NCI-H446 (cell line): ENCODE data around the gene STX1A.
"Not testable (repeated sequence)": the region's sequence is repeated elsewhere in the genome, so short reads cannot be mapped to it uniquely, and the experiment has no call there.

Experiments used
- DNase-seq, 2 experiments: peaks; one replicate each; lab custom pipeline; 2025; lab: John Stamatoyannopoulos, UW

Gene STX1A

GRCh38 chr7:73735528-73735905, 16.0 kb upstream of the STX1A start:
- no peak for DNase-seq

- DNase-seq = peak; percentile 49 to 72
These were observed 15.4 kb upstream of the STX1A start for GRCh38 chr7:73734619-73735527.

- no peak for DNase-seq
These were observed 12.9 kb upstream of the STX1A start for GRCh38 chr7:73732397-73732796.

- DNase-seq = no peak
These were observed 11.0 kb upstream of the STX1A start for GRCh38 chr7:73730485-73730884.

- no peak for DNase-seq
These were observed 9.1 kb upstream of the STX1A start for GRCh38 chr7:73728551-73728950.

DNA sequence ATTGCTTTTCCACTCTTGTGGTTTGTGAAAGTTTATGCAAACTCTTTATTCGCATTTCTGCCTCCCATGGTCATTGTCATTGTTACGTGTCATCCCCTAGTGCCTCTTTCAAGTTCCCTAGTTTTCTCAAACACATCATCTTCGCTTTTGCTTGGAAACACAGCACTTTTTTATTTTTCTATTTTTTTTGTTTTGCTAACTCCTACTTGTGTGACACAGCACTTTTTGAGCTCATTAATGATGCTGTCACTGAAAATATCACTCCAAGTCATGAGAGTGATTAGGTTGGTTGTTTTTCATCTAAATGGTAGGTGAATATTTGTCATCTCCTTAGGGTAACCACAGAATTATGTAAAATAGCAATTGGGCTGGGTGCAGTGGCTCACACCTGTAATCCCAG, 8.5 kb upstream of the STX1A start:
- no peak for DNase-seq

GRCh38 chr7:73726083-73726466, 6.6 kb upstream of the STX1A start:
- no peak for DNase-seq

GRCh38 chr7:73723813-73724212, 4.3 kb upstream of the STX1A start:
- DNase-seq = no peak

DNA sequence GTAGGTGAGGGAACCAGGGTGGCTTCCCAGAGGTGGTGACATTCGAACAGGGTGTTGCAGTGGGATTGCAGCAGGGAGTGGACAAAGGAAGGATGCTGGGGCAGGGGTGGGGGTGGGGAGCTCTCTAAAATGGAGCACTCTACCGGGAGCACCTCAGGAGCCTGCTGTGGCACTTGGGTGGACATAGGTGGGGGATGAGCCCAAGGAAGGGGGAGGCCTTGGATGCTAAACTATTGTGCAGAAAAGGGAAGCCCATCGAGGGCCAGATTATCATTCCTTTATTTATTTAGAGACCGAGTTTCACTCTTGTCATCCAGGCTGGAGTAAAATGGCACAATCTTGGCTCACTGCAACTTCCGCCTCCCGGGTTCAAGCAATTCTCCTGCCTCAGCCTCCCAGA, 3.3 kb upstream of the STX1A start:
- no peak for DNase-seq

GRCh38 chr7:73722182-73722581, 2.7 kb upstream of the STX1A start:
- DNase-seq = not testable (repeated sequence)

GRCh38 chr7:73721377-73721817, 1.9 kb upstream of the STX1A start:
- peak; percentile 85 to 95 for DNase-seq

DNA sequence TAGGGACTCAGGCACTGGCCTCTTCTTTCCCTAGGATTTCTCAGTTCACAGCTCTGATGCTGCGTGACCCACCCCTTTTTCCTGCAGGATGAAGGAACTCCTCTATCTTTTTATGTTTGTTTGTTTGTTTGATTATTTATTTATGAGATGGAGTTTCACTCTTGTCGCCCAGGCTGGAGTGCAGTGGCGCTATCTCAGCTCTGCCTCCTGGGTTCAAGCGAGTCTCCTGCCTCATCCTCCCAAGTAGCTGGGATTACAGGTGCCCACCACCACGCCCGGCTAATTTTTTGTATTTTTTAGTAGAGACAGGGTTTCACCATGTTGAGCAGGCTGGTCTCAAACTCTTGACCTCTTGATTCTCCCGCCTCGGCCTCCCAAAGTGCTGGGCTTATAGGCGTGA, 974 bp upstream of the STX1A start:
- DNase-seq = not testable (repeated sequence)

GRCh38 chr7:73719806-73720169, 319 bp upstream of the STX1A start:
- DNase-seq = no peak

DNA sequence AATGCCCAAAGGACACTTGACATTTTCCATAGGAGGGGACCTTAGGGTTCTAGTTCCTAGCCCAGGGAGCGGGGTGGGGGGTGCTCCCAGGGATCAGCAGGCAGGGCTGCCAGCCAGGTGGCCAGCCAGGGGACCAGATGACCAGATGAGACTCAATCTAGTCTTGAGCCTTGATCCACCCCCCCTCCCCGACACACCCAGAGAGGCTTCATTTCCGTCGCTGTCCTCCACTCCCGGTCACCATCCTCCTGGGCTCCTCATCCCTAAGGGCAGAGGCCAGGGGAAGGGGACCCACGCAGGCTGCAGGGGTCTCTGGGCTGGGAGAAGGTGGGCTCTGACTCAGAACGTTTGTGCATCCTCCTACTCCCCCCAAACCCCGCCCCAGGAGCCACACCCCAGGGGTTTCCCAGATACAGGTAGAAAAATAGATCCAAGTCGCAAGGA, 1.0 kb downstream of the STX1A start:
- no peak for DNase-seq

DNA sequence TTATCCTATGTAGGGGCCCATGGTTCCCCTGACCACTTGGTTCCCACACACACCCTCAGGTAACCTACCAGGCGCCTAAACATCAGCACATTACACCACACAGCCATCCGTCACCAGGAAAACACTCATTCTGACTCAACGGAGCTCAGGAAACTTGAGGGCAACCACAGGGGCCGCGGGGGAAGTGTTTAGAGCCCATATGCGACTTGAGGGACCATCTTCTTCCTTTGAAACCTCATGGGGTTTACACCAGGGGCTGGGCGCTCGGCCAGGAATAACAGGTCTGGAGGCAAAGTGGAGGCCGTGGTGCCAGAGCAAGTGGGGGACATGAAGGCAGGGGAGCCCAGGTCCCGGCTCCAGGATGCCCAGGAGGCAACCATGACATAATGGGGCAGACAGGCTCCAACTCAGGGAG, 1.5 kb downstream of the STX1A start:
- no peak for DNase-seq

DNA sequence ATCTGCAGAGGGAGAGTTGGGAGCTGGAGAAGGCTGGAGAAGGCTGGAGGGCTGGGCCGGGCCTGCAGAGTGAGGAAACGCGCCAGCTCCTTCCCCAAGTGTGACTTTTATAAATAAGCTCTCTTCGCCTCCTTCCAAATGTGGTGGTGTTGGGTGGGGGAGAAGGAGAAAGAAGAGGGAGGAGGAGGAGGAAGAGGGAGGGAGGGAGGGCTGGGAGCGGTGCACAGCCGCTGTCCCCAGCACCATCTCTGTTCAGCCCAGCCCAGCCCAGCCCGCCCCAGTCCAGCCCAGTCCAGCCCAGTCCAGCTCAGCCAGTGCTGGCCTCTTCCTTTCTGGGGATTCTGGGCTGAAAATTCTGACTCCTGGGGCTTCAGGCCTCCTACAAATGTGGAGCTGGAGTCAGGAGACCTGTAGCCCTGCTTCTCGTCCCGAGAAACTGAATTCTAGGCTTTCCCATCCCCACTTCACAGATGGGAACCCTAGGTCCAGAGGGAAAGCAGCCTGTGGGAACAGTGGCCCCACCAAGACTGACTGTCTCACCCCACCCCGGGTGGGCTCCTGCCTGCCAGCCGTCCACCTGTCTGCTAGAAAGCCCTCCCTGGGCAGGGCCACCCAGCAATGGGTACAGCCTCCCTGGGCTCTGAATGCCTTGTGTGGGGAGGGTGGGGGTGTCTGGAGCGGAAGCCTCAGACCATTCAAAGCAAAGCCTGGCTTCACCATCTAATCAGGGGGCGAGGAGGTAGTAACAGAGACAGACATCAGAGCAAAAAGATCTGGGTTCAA, 2.3 kb downstream of the STX1A start:
- no peak for DNase-seq

GRCh38 chr7:73716318-73716890, 3.1 kb downstream of the STX1A start:
- DNase-seq = no peak

GRCh38 chr7:73715648-73716317, 3.7 kb downstream of the STX1A start:
- peak in 1 of 2 experiments; percentile 34 for DNase-seq

DNA sequence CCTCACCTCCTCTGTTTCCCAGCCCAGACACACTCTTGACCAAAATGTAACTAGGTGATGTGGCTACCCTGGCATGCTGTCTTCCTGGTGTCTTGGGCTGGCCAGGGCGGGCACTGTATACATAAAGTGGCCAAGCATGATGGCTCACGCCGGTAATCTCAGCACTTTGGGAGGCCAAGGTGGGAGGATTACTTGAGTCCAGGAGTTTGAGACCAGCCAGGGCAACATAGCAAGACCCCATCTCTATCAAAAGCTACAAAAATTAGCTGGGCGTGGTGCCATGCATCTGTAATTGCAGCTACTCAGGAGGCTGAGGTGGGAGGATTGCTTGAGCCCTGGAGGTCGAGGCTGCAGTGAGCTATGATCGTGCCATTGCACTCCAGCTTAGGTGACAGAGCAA, 6.2 kb downstream of the STX1A start:
- DNase-seq = not testable (repeated sequence)

- DNase-seq = no peak
These were observed 6.7 kb downstream of the STX1A start for GRCh38 chr7:73712773-73713172.

DNA sequence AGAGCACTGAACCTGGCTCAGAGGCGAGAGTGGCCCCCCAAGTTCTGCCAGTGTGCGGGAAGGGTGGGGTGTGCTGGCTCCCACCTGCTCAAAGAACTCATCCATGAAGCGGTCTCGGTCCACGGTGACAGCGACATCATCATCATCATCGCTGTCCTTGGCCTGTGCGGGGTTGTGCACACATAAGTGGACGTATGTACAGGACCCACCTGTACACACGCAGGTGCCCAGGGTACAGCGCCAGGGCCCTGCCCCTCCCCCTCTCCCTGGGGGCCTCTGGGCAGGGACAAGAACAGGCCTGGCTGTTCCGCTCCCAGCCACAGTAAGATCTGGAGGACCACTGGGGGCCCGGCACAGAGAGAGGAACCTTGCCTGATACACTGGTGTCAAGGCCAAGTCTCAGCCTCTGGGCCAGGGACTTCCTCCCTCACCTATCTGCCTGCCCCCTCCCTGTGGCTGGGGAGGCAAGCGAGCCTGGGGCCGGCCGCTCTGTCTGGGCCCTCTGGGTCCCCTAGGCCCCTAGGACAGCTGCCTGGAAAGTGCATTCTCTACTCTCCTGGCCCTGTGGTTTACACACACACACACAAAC, 10.4 kb downstream of the STX1A start:
- DNase-seq = no peak
